WTC11 (cell line): ENCODE results near the gene CHMP1B. TPM values are rescaled to one million over a fixed set of nuclear protein-coding genes. Genes with fewer than 3 reads are reported as not detected.

Source experiments
- ATAC-seq: fragments of 200-7000 bp; cut with Tn5 transposase; 2 replicates; pipeline ENCODE4 v1.10.0; 2021; ENCODE audit warnings: mild to moderate bottlenecking, moderate library complexity
- CTCF ChIA-PET: fragments of 300-600 bp; sonication (Branson Sonifier 250); formaldehyde crosslinking; loops from one replicate; lab custom pipeline; 2021; ENCODE audit warnings: antibody characterized with exemption; lab: Charles Lee
- POLR2A ChIA-PET: fragments of 350-600 bp; sonication (Branson Sonifier 250); formaldehyde crosslinking; loops from one replicate; lab custom pipeline; 2021; ENCODE audit warnings: antibody characterized with exemption; lab: Charles Lee
- DNase-seq: peaks from one replicate; pipeline ENCODE4 v3.0.0; 2021; ENCODE audit warnings: low spot score
- H3K27ac Mint-ChIP-seq: 2 replicates; pipeline ENCODE4 v1.8.0; 2021; ENCODE audit warnings: mixed read lengths
- H3K27me3 Mint-ChIP-seq: 2 replicates; pipeline ENCODE4 v1.8.0; 2021; ENCODE audit warnings: low read depth, mild to moderate bottlenecking, moderate library complexity, mixed read lengths
- H3K36me3 Mint-ChIP-seq: 2 replicates; pipeline ENCODE4 v1.8.0; 2021; ENCODE audit warnings: mixed read lengths
- H3K4me1 Mint-ChIP-seq: 2 replicates; pipeline ENCODE4 v1.8.0; 2022; ENCODE audit warnings: mixed read lengths
- H3K4me3 Mint-ChIP-seq: 2 replicates; pipeline ENCODE4 v1.8.0; 2021; ENCODE audit warnings: mild to moderate bottlenecking, moderate library complexity, mixed read lengths
- H3K9me3 Mint-ChIP-seq: 2 replicates; pipeline ENCODE4 v1.8.0; 2021; ENCODE audit warnings: mixed read lengths
- ATF1 ChIP-seq: sonication (generic); formaldehyde crosslinking; IDR thresholded peaks from 2 replicates; pipeline ENCODE4 v1.8.1; 2023; ENCODE audit warnings: mild to moderate bottlenecking, moderate library complexity, missing genetic modification reagents
- ATF2 ChIP-seq: sonication (generic); formaldehyde crosslinking; IDR thresholded peaks from 2 replicates; pipeline ENCODE4 v1.8.1; 2022; ENCODE audit warnings: low read depth, missing genetic modification reagents, borderline replicate concordance
- ETV6 ChIP-seq: sonication (generic); formaldehyde crosslinking; IDR thresholded peaks from 2 replicates; pipeline ENCODE4 v1.8.1; 2022; ENCODE audit warnings: mild to moderate bottlenecking, missing genetic modification reagents
- FOXK1 ChIP-seq: sonication (generic); formaldehyde crosslinking; IDR thresholded peaks from 2 replicates; pipeline ENCODE4 v1.8.0; 2022; ENCODE audit warnings: mild to moderate bottlenecking, moderate library complexity, missing genetic modification reagents
- HMGXB4 ChIP-seq: sonication (generic); formaldehyde crosslinking; IDR thresholded peaks from 2 replicates; pipeline ENCODE4 v1.8.1; 2023; ENCODE audit warnings: mild to moderate bottlenecking, moderate library complexity, missing genetic modification reagents
- NFYB ChIP-seq: sonication (generic); formaldehyde crosslinking; conservative IDR thresholded peaks from 2 replicates; pipeline ENCODE4 v1.8.0; 2022; ENCODE audit warnings: low read depth, missing genetic modification reagents
- PRRX2 ChIP-seq: fragments of 250-450 bp; sonication (Bioruptor Pico); IDR thresholded peaks from 2 replicates; pipeline ENCODE4 v1.8.0; 2021; ENCODE audit warnings: mild to moderate bottlenecking
- SP1 ChIP-seq: sonication (generic); formaldehyde crosslinking; conservative IDR thresholded peaks from 2 replicates; pipeline ENCODE4 v1.8.1; 2022; ENCODE audit warnings: missing genetic modification reagents
- TCF7 ChIP-seq: sonication (generic); formaldehyde crosslinking; IDR thresholded peaks from 2 replicates; pipeline ENCODE4 v1.8.0; 2022; ENCODE audit warnings: mild to moderate bottlenecking, low read depth, missing genetic modification reagents, moderate library complexity
- TEAD1 ChIP-seq: sonication (generic); formaldehyde crosslinking; IDR thresholded peaks from 2 replicates; pipeline ENCODE4 v1.8.0; 2022; ENCODE audit warnings: mild to moderate bottlenecking, missing genetic modification reagents
- TEAD4 ChIP-seq: sonication (generic); formaldehyde crosslinking; IDR thresholded peaks from 2 replicates; pipeline ENCODE4 v1.8.0; 2022; ENCODE audit warnings: mild to moderate bottlenecking, missing genetic modification reagents
- USF1 ChIP-seq: sonication (generic); formaldehyde crosslinking; IDR thresholded peaks from 2 replicates; pipeline ENCODE4 v1.8.0; 2022; ENCODE audit warnings: mild to moderate bottlenecking, missing genetic modification reagents
- ZNF121 ChIP-seq: sonication (generic); formaldehyde crosslinking; IDR thresholded peaks from 2 replicates; pipeline ENCODE4 v1.8.0; 2023; ENCODE audit warnings: missing genetic modification reagents
- ZNF232 ChIP-seq: sonication (generic); formaldehyde crosslinking; IDR thresholded peaks from 2 replicates; pipeline ENCODE4 v1.8.0; 2022; ENCODE audit warnings: mild to moderate bottlenecking, missing genetic modification reagents
- ZNF416 ChIP-seq: fragments of 250-450 bp; sonication (Bioruptor Pico); IDR thresholded peaks from 2 replicates; pipeline ENCODE4 v1.9.0; 2021; ENCODE audit warnings: mild to moderate bottlenecking, inconsistent platforms
- total RNA-seq: library from RNA; stranded (reverse); gene quantifications from 3 replicates; pipeline ENCODE4 v1.2.3, GENCODE V29; 2021
- TF ChIP-seq, protein P1 (sequence below): fragments of 250-450 bp; sonication (Bioruptor Pico); IDR thresholded peaks from 2 replicates; pipeline ENCODE4 v1.9.0; 2021; ENCODE audit warnings: mild to moderate bottlenecking
- TF ChIP-seq, protein P2 (sequence below): fragments of 250-450 bp; sonication (Bioruptor Pico); IDR thresholded peaks from 2 replicates; pipeline ENCODE4 v1.9.0; 2021; ENCODE audit warnings: moderate library complexity, mild to moderate bottlenecking, inconsistent platforms, borderline replicate concordance

The CHMP1B gene
- total RNA-seq, 1 experiment from 2014 or later, result 37.2 TPM

GRCh38 chr18:11851146-11851805 lies at the start of gene CHMP1B (continued):
- TF ChIP-seq HMGXB4, result peak; percentile 55; the same call in 1 of the 2 replicates
- no peak for TF ChIP-seq ZNF416 (CRISPR knock-in tag)
- TF ChIP-seq, protein P1, sequence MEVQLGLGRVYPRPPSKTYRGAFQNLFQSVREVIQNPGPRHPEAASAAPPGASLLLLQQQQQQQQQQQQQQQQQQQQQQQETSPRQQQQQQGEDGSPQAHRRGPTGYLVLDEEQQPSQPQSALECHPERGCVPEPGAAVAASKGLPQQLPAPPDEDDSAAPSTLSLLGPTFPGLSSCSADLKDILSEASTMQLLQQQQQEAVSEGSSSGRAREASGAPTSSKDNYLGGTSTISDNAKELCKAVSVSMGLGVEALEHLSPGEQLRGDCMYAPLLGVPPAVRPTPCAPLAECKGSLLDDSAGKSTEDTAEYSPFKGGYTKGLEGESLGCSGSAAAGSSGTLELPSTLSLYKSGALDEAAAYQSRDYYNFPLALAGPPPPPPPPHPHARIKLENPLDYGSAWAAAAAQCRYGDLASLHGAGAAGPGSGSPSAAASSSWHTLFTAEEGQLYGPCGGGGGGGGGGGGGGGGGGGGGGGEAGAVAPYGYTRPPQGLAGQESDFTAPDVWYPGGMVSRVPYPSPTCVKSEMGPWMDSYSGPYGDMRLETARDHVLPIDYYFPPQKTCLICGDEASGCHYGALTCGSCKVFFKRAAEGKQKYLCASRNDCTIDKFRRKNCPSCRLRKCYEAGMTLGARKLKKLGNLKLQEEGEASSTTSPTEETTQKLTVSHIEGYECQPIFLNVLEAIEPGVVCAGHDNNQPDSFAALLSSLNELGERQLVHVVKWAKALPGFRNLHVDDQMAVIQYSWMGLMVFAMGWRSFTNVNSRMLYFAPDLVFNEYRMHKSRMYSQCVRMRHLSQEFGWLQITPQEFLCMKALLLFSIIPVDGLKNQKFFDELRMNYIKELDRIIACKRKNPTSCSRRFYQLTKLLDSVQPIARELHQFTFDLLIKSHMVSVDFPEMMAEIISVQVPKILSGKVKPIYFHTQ, result no peak
- TF ChIP-seq ETV6 (CRISPR knock-in tag), result peak; percentile 79; the same call in 1 of the 2 replicates
- no peak for TF ChIP-seq PRRX2 (CRISPR knock-in tag)
- TF ChIP-seq TEAD1 (CRISPR knock-in tag), result peak; percentile 54; the same call in 1 of the 2 replicates
- TF ChIP-seq ATF1, result peak; percentile 92; the same call in 1 of the 2 replicates
- TF ChIP-seq TEAD4 (CRISPR knock-in tag), result no peak
- no peak for TF ChIP-seq NFYB (CRISPR knock-in tag)
- TF ChIP-seq SP1, result peak; percentile 97
- TF ChIP-seq FOXK1 (CRISPR knock-in tag), result peak; percentile 100
- TF ChIP-seq, protein P2, sequence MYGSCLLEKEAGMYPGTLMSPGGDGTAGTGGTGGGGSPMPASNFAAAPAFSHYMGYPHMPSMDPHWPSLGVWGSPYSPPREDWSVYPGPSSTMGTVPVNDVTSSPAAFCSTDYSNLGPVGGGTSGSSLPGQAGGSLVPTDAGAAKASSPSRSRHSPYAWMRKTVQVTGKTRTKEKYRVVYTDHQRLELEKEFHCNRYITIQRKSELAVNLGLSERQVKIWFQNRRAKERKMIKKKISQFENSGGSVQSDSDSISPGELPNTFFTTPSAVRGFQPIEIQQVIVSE (CRISPR knock-in tag), result no peak
- TF ChIP-seq ZNF232 (CRISPR knock-in tag), result peak; percentile 90
- TF ChIP-seq USF1, result no peak
- TF ChIP-seq TCF7 (CRISPR knock-in tag), result no peak
- TF ChIP-seq, all 79 proteins: peak for 19

- Mint-ChIP-seq H3K9me3 (no peaks in the 10 kb centered on the region), H3K36me3 (no peaks in the 10 kb centered on the region; the same call in 1 of the 2 replicates), H3K4me1 (peaks cover 29% of the 10 kb centered on the region), H3K27me3 (no peaks in the 10 kb centered on the region), H3K4me3 (no peak overlapping the region), H3K27ac (no peak overlapping the region)
- no peak for TF ChIP-seq HMGXB4
- TF ChIP-seq ATF2 (CRISPR knock-in tag), result no peak
- no peak for TF ChIP-seq ZNF121
- no peak for DNase-seq
- no peak for ATAC-seq
- POLR2A ChIA-PET, result no interaction called here
- CTCF ChIA-PET, result no interaction called here
Observed at GRCh38 chr18:11801573-11801972, 49.6 kb upstream of the CHMP1B start.
